ENCODE results near the gene CUL4B. TPM values are rescaled to one million over a fixed set of nuclear protein-coding genes. Genes with fewer than 3 reads are reported as not detected.

CUL4B gene
- total and polyA plus RNA-seq, 10 of the 15 experiments (the other 5 are each of a cell fraction or from before 2014, with no cell fraction given) = 11.0 to 37.3 (median 24.4) TPM

Small RNAs within 50 kb of the gene (small RNA-seq; reads per million reads assigned to genes)
- not detected for gene RNU7-37P

Other genes starting within 250 kb of the CUL4B start
- 0.90 and 1.3 TPM in 2 replicates for gene TMEM255A, start 249.5 kb downstream of the CUL4B start, total RNA-seq (2014; rRNA removed)
- gene TMEM255A, start 249.5 kb downstream of the CUL4B start, total RNA-seq (2014; rRNA removed; fragmentation: Illumina TruSeq; extraction: Trizol) = 1.3 and 1.4 TPM in 2 replicates
- 1.5 and 1.6 TPM in 2 replicates for gene TMEM255A, start 249.5 kb downstream of the CUL4B start, total RNA-seq (2021)
- gene TMEM255A, start 249.5 kb downstream of the CUL4B start, polyA plus RNA-seq (2011; rRNA removed) = 5.4 and 5.6 TPM in 2 replicates
- gene TMEM255A, start 249.5 kb downstream of the CUL4B start, polyA plus RNA-seq (2014; fragmentation: Illumina TruSeq; extraction: Trizol) = 2.6 TPM in 2 replicates
- gene TMEM255A, start 249.5 kb downstream of the CUL4B start, polyA plus RNA-seq (2014; fragmentation: Nextera tagmentation; extraction: Ambion mirVana) = 1 to 10 TPM in 1 of 2 experiments, under 1 TPM in 1; 0.98 to 1.0 TPM
- 0.91 and 1.5 TPM in 2 replicates for gene TMEM255A, start 249.5 kb downstream of the CUL4B start, polyA plus RNA-seq (2014; rRNA removed)
- gene TMEM255A, start 249.5 kb downstream of the CUL4B start, polyA plus RNA-seq (2016; fragmentation: Nextera tagmentation; extraction: Ambion mirVana) = 1 to 10 TPM; 1.2 to 1.4 TPM
- gene ATP1B4, start 198.9 kb downstream of the CUL4B start, total RNA-seq (2014; rRNA removed) = not detected in 2 replicates
- gene ATP1B4, start 198.9 kb downstream of the CUL4B start, total RNA-seq (2014; rRNA removed; fragmentation: Illumina TruSeq; extraction: Trizol) = not detected in 2 replicates
- not detected in 2 replicates for gene ATP1B4, start 198.9 kb downstream of the CUL4B start, total RNA-seq (2021)
- 0.01 TPM in 1 of 2 replicates, not detected in the other for gene ATP1B4, start 198.9 kb downstream of the CUL4B start, polyA plus RNA-seq (2011; rRNA removed)
- gene ATP1B4, start 198.9 kb downstream of the CUL4B start, polyA plus RNA-seq (2014; fragmentation: Illumina TruSeq; extraction: Trizol) = not detected in 2 replicates
- gene ATP1B4, start 198.9 kb downstream of the CUL4B start, polyA plus RNA-seq (2014; fragmentation: Nextera tagmentation; extraction: Ambion mirVana) = not detected
- not detected in 2 replicates for gene ATP1B4, start 198.9 kb downstream of the CUL4B start, polyA plus RNA-seq (2014; rRNA removed)
- not detected for gene ATP1B4, start 198.9 kb downstream of the CUL4B start, polyA plus RNA-seq (2016; fragmentation: Nextera tagmentation; extraction: Ambion mirVana)
- gene LAMP2, start 91.7 kb downstream of the CUL4B start, total RNA-seq (2014; rRNA removed) = 23.6 and 25.5 TPM in 2 replicates
- 27.1 and 32.0 TPM in 2 replicates for gene LAMP2, start 91.7 kb downstream of the CUL4B start, total RNA-seq (2014; rRNA removed; fragmentation: Illumina TruSeq; extraction: Trizol)
- gene LAMP2, start 91.7 kb downstream of the CUL4B start, total RNA-seq (2021) = 25.2 and 26.5 TPM in 2 replicates
- 43.2 and 47.3 TPM in 2 replicates for gene LAMP2, start 91.7 kb downstream of the CUL4B start, polyA plus RNA-seq (2011; rRNA removed)
- 36.9 and 41.4 TPM in 2 replicates for gene LAMP2, start 91.7 kb downstream of the CUL4B start, polyA plus RNA-seq (2014; fragmentation: Illumina TruSeq; extraction: Trizol)
- 10 to 100 TPM; 21.0 to 27.5 TPM for gene LAMP2, start 91.7 kb downstream of the CUL4B start, polyA plus RNA-seq (2014; fragmentation: Nextera tagmentation; extraction: Ambion mirVana)
- gene LAMP2, start 91.7 kb downstream of the CUL4B start, polyA plus RNA-seq (2014; rRNA removed) = 16.3 and 23.1 TPM in 2 replicates
- gene LAMP2, start 91.7 kb downstream of the CUL4B start, polyA plus RNA-seq (2016; fragmentation: Nextera tagmentation; extraction: Ambion mirVana) = 10 to 100 TPM; 43.5 to 48.1 TPM
- gene MCTS1, start 43.1 kb upstream of the CUL4B start, total RNA-seq (2014; rRNA removed) = 59.5 and 65.3 TPM in 2 replicates
- 95.5 and 99.6 TPM in 2 replicates for gene MCTS1, start 43.1 kb upstream of the CUL4B start, total RNA-seq (2014; rRNA removed; fragmentation: Illumina TruSeq; extraction: Trizol)
- gene MCTS1, start 43.1 kb upstream of the CUL4B start, total RNA-seq (2021) = 65.3 and 70.1 TPM in 2 replicates
- 116 and 165 TPM in 2 replicates for gene MCTS1, start 43.1 kb upstream of the CUL4B start, polyA plus RNA-seq (2011; rRNA removed)
- 114 and 141 TPM in 2 replicates for gene MCTS1, start 43.1 kb upstream of the CUL4B start, polyA plus RNA-seq (2014; fragmentation: Illumina TruSeq; extraction: Trizol)
- gene MCTS1, start 43.1 kb upstream of the CUL4B start, polyA plus RNA-seq (2014; fragmentation: Nextera tagmentation; extraction: Ambion mirVana) = 100 to 1,000 TPM; 214 to 238 TPM
- 61.7 and 74.6 TPM in 2 replicates for gene MCTS1, start 43.1 kb upstream of the CUL4B start, polyA plus RNA-seq (2014; rRNA removed)
- gene MCTS1, start 43.1 kb upstream of the CUL4B start, polyA plus RNA-seq (2016; fragmentation: Nextera tagmentation; extraction: Ambion mirVana) = 100 to 1,000 TPM; 215 TPM
- gene C1GALT1C1, start 69.1 kb upstream of the CUL4B start, total RNA-seq (2014; rRNA removed) = 16.5 and 18.2 TPM in 2 replicates
- gene C1GALT1C1, start 69.1 kb upstream of the CUL4B start, total RNA-seq (2014; rRNA removed; fragmentation: Illumina TruSeq; extraction: Trizol) = 19.2 and 19.7 TPM in 2 replicates
- 11.6 and 12.8 TPM in 2 replicates for gene C1GALT1C1, start 69.1 kb upstream of the CUL4B start, total RNA-seq (2021)
- 23.9 and 42.8 TPM in 2 replicates for gene C1GALT1C1, start 69.1 kb upstream of the CUL4B start, polyA plus RNA-seq (2011; rRNA removed)
- gene C1GALT1C1, start 69.1 kb upstream of the CUL4B start, polyA plus RNA-seq (2014; fragmentation: Illumina TruSeq; extraction: Trizol) = 21.1 and 25.7 TPM in 2 replicates
- 10 to 100 TPM; 51.7 to 71.7 TPM for gene C1GALT1C1, start 69.1 kb upstream of the CUL4B start, polyA plus RNA-seq (2014; fragmentation: Nextera tagmentation; extraction: Ambion mirVana)
- 14.6 and 16.9 TPM in 2 replicates for gene C1GALT1C1, start 69.1 kb upstream of the CUL4B start, polyA plus RNA-seq (2014; rRNA removed)
- 10 to 100 TPM; 25.9 to 27.3 TPM for gene C1GALT1C1, start 69.1 kb upstream of the CUL4B start, polyA plus RNA-seq (2016; fragmentation: Nextera tagmentation; extraction: Ambion mirVana)

Data from GM12878 (cell line).